Neural progenitor cell (in vitro differentiated cells): Measurements from ENCODE around the gene TCF4. TPM values are rescaled to one million over a fixed set of nuclear protein-coding genes. Genes with fewer than 3 reads are reported as not detected.
A peak's percentile ranks its signal among the peaks of the same experiment; 100 is the strongest.

Experiments
- DNase-seq: peaks from one replicate; pipeline ENCODE4 v3.0.0-alpha.2; 2016; ENCODE audit warnings: low spot score
- H2AFZ ChIP-seq: fragments of 200-600 bp; sonication (generic); replicated peaks from 2 replicates; pipeline ENCODE4 v1.6.1; 2016; ENCODE audit warnings: antibody characterized with exemption
- H3F3A ChIP-seq: fragments of 200-600 bp; sonication (generic); 2 replicates; pipeline ENCODE4 v1.6.1; 2016; ENCODE audit warnings: antibody characterized with exemption, low read depth
- H3K27ac ChIP-seq: fragments of 200-600 bp; sonication (generic); 2 replicates; pipeline ENCODE4 v1.5.1; 2016; ENCODE audit warnings: mild to moderate bottlenecking
- H3K27me3 ChIP-seq: fragments of 200-600 bp; sonication (generic); 2 replicates; pipeline ENCODE4 v1.6.1; 2016; ENCODE audit warnings: mild to moderate bottlenecking, moderate library complexity
- H3K36me3 ChIP-seq: fragments of 200-600 bp; sonication (generic); 2 replicates; pipeline ENCODE4 v1.5.1; 2016
- H3K4me1 ChIP-seq: fragments of 200-600 bp; sonication (generic); 2 replicates; pipeline ENCODE4 v1.6.1; 2016; ENCODE audit warnings: mixed run types
- H3K4me2 ChIP-seq: fragments of 200-600 bp; sonication (generic); 2 replicates; pipeline ENCODE4 v1.6.1; 2016
- H3K4me3 ChIP-seq: fragments of 200-600 bp; sonication (generic); 2 replicates; pipeline ENCODE4 v1.5.1; 2016
- H3K79me2 ChIP-seq: fragments of 200-600 bp; sonication (generic); 2 replicates; pipeline ENCODE4 v1.6.1; 2016; ENCODE audit warnings: low read depth
- H3K9ac ChIP-seq: fragments of 200-600 bp; sonication (generic); 2 replicates; pipeline ENCODE4 v1.6.1; 2016
- H3K9me3 ChIP-seq: fragments of 200-600 bp; sonication (generic); 2 replicates; pipeline ENCODE4 v1.5.1; 2016; ENCODE audit warnings: low read depth
- H4K20me1 ChIP-seq: fragments of 200-600 bp; sonication (generic); 2 replicates; pipeline ENCODE4 v1.6.1; 2016; ENCODE audit warnings: low read depth
- H3K27ac Mint-ChIP-seq: 3 replicates; pipeline ENCODE4 v1.8.0; 2021; ENCODE audit warnings: mixed read lengths
- H3K27me3 Mint-ChIP-seq: 2 replicates; pipeline ENCODE4 v1.8.0; 2022; ENCODE audit warnings: low read depth, mild to moderate bottlenecking, inconsistent platforms, moderate library complexity, mixed read lengths; ENCODE audit not compliant: insufficient read depth
- H3K36me3 Mint-ChIP-seq: 3 replicates; pipeline ENCODE4 v1.8.0; 2021; ENCODE audit warnings: mixed read lengths
- H3K4me1 Mint-ChIP-seq: 3 replicates; pipeline ENCODE4 v1.8.0; 2021; ENCODE audit warnings: mixed read lengths
- H3K4me3 Mint-ChIP-seq: 3 replicates; pipeline ENCODE4 v1.8.0; 2021; ENCODE audit warnings: mild to moderate bottlenecking, moderate library complexity, mixed read lengths
- H3K9me3 Mint-ChIP-seq: 3 replicates; pipeline ENCODE4 v1.8.0; 2020; ENCODE audit warnings: mixed read lengths
- EZH2 ChIP-seq: fragments of 200-600 bp; sonication (generic); IDR thresholded peaks from 2 replicates; pipeline ENCODE4 v1.6.1; 2017; ENCODE audit warnings: antibody characterized with exemption, mild to moderate bottlenecking, moderate library complexity
- EZH2phosphoT487 ChIP-seq: fragments of 200-600 bp; sonication (generic); IDR thresholded peaks from 2 replicates; pipeline ENCODE4 v1.6.1; 2017; ENCODE audit warnings: antibody characterized with exemption
- total RNA-seq: library from RNA; depleted of rRNA; stranded (reverse); fragments of >200 nt; gene quantifications from 2 replicates; pipeline ENCODE4 v1.2.3, GENCODE V29; 2015; ENCODE audit warnings: low replicate concordance
- TF ChIP-seq, protein P1 (sequence below): fragments of 200-600 bp; sonication (generic); IDR thresholded peaks from 2 replicates; pipeline ENCODE4 v1.5.1; 2017; ENCODE audit warnings: antibody characterized with exemption, mild to moderate bottlenecking

The TCF4 gene
- total RNA-seq, 1 donor from 2014 or later: 161 TPM

DNA sequence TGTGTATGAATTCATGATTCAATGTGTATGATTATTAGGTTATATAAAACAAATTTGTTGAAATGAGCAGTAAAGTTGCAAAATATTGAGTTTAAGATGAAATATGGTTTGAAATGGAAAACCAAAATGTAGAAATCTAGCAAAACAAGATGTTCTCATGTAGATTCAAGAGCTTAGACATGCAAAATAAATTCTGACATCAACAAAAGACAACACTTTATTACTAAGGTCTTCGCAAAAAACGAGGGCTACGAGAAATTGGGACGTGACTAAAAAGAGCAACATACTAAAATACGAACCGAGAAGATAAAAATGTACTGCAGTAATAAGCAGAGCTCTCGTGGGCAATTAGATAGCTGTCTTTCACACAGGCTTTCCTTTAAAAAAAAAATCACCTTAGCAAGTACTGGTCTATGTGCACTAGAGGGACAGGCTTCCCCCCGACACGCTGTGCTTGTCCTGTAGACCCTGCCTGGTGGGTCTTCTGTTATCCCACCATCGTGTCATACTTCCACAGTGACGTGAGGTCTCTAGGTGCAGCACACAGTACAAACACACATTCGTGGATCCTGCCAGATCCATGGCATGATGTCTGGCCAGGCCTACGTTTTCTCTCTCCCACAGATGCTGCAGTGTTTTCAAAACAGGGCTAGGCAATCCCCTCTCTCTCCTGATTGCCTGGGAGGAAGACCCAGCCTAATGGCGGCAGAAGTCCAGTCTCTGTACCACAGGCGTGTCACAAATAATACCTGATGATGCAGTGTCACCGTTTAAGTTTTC lies 240.8 kb downstream of the TCF4 start:
- no peaks in the 10 kb centered on the region for H3K9me3 Mint-ChIP-seq

DNA sequence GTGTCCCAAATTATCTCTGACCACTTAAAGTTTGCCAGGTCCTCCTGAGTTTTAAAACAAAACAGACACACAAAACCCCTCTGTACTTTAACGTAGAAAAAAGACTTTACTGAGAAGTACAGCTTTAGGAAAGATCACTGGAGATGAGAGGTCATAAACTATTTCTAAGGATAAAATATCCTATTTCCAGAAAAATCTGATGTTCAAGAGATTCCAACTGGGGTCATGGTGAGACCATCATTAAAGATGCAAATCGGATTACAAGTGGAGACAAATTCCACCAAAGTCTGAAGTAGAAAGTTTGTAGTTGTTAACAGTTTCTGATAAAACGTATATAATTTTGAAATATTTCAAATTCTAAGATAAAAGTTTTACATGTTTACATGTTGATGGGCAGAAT lies 241.6 kb downstream of the TCF4 start:
- no peak overlapping the region for H3K27ac Mint-ChIP-seq
- Histone ChIP-seq H3K4me1 (peaks cover 38% of the 10 kb centered on the region), H3K27me3 (no peaks in the 10 kb centered on the region), H3K36me3 (peaks cover 8% of the 10 kb centered on the region), H3K9ac (no peak overlapping the region), H3K4me3 (no peak overlapping the region), H3K4me2 (no peak overlapping the region), H3K79me2 (peaks cover 85% of the 10 kb centered on the region), H3F3A (peaks cover 13% of the 10 kb centered on the region), H2AFZ (no peak overlapping the region), H3K27ac (no peak overlapping the region), H4K20me1 (peaks cover 28% of the 10 kb centered on the region), H3K9me3 (no peaks in the 10 kb centered on the region)
- peaks cover 3% of the 10 kb centered on the region for H3K36me3 Mint-ChIP-seq
- H3K4me3 Mint-ChIP-seq: no peak overlapping the region
- TF ChIP-seq, protein P1, sequence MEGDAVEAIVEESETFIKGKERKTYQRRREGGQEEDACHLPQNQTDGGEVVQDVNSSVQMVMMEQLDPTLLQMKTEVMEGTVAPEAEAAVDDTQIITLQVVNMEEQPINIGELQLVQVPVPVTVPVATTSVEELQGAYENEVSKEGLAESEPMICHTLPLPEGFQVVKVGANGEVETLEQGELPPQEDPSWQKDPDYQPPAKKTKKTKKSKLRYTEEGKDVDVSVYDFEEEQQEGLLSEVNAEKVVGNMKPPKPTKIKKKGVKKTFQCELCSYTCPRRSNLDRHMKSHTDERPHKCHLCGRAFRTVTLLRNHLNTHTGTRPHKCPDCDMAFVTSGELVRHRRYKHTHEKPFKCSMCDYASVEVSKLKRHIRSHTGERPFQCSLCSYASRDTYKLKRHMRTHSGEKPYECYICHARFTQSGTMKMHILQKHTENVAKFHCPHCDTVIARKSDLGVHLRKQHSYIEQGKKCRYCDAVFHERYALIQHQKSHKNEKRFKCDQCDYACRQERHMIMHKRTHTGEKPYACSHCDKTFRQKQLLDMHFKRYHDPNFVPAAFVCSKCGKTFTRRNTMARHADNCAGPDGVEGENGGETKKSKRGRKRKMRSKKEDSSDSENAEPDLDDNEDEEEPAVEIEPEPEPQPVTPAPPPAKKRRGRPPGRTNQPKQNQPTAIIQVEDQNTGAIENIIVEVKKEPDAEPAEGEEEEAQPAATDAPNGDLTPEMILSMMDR: no peak
- TF ChIP-seq EZH2 (no peak), EZH2phosphoT487 (no peak)
- H3K27me3 Mint-ChIP-seq: no peaks in the 10 kb centered on the region
- H3K9me3 Mint-ChIP-seq: no peaks in the 10 kb centered on the region
- H3K4me1 Mint-ChIP-seq: peaks cover 10% of the 10 kb centered on the region
- DNase-seq: no peak

More for the DNA sequence above, 240.8 kb downstream of the TCF4 start:
- Mint-ChIP-seq H3K36me3 (peaks cover 3% of the 10 kb centered on the region), H3K4me3 (no peak overlapping the region), H3K4me1 (peaks cover 15% of the 10 kb centered on the region), H3K27ac (no peak overlapping the region), H3K27me3 (no peaks in the 10 kb centered on the region)
- Histone ChIP-seq H3K9ac (no peak overlapping the region), H3K79me2 (peaks cover 84% of the 10 kb centered on the region), H3K4me1 (peaks cover 46% of the 10 kb centered on the region), H3K27ac (peak overlapping the region; percentile 29), H3K4me3 (no peak overlapping the region), H4K20me1 (peaks cover 24% of the 10 kb centered on the region), H2AFZ (no peak overlapping the region), H3K27me3 (no peaks in the 10 kb centered on the region), H3K9me3 (no peaks in the 10 kb centered on the region), H3K4me2 (no peak overlapping the region), H3F3A (peaks cover 20% of the 10 kb centered on the region), H3K36me3 (peaks cover 8% of the 10 kb centered on the region)
- TF ChIP-seq, protein P1: no peak
- TF ChIP-seq EZH2phosphoT487: no peak
- no peak for TF ChIP-seq EZH2
- no peak for DNase-seq

DNA sequence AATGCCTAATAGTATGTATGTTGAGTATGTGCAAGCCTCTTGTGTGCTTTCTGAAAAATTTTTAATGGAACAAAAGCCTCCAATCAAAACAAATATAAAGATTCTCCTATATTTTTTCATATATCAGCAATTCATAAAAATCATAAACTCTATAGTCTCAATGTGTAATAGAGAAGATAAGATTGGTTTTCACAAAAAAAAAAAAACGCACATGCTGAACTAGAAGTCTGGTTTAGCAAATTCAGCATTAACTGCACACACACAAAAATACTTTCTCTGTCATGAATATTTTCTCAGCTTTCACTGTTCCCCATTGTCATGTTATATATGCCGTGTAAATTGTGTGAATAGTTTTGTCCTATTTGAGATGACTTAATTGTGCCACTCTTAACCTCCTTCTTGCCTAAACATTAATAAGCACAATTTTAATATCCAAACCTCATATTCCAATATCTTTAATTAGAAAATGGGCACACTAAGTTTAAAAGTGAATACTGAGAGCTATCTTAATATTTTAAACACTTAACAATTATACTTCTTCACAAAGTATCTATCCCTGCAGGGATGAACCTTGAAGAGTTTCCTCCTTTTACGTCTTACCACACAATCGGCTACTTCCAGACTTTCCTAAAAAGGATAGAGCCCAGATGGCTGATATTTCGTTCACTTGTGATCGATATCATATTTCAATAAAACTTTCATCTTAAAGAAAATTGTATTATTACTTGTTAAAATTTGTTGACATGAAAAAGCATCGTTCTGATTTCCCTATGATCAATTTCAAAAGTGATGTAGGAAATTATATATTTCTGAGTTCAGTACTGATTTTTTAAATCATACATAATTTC lies 242.7 kb downstream of the TCF4 start:
- Histone ChIP-seq H3K27ac (no peak overlapping the region), H3K4me1 (peaks cover 27% of the 10 kb centered on the region), H4K20me1 (peaks cover 35% of the 10 kb centered on the region), H3K79me2 (peaks cover 86% of the 10 kb centered on the region), H3F3A (peaks cover 8% of the 10 kb centered on the region), H3K4me3 (no peak overlapping the region), H3K27me3 (no peaks in the 10 kb centered on the region), H2AFZ (no peak overlapping the region), H3K9me3 (no peaks in the 10 kb centered on the region), H3K9ac (no peak overlapping the region), H3K4me2 (no peak overlapping the region), H3K36me3 (peaks cover 8% of the 10 kb centered on the region)
- DNase-seq: no peak
- H3K9me3 Mint-ChIP-seq: no peaks in the 10 kb centered on the region
- no peak overlapping the region for H3K4me3 Mint-ChIP-seq
- H3K36me3 Mint-ChIP-seq: peaks cover 1% of the 10 kb centered on the region
- H3K27ac Mint-ChIP-seq: no peak overlapping the region
- no peaks in the 10 kb centered on the region for H3K27me3 Mint-ChIP-seq
- peaks cover 4% of the 10 kb centered on the region for H3K4me1 Mint-ChIP-seq
- TF ChIP-seq, protein P1: no peak
- no peak for TF ChIP-seq EZH2
- TF ChIP-seq EZH2phosphoT487: no peak
